ENCODE results near the gene MMP23B.

The MMP23B gene

GRCh38 chr1:1618396-1619068 is 13.4 kb upstream of the MMP23B start:
- no peak overlapping the region for H3K4me3 ChIP-seq (ENCODE audit: low read length in 2 of 2)
- DNase-seq (ENCODE audit: low spot score), result no peak
- H3K4ac ChIP-seq (ENCODE audit: low read length), result no peak overlapping the region
- H4K91ac ChIP-seq (ENCODE audit: low read depth, low read length, poor library complexity), result no peak overlapping the region
- H3K4me1 ChIP-seq (ENCODE audit: control insufficient read depth in 2 of 2, insufficient read depth in 1 of 2, low read depth in 1 of 2, low read length in 2 of 2), result peaks cover 11 to 21% of the 10 kb centered on the region in 2 donors
- no peak overlapping the region for H2BK120ac ChIP-seq (ENCODE audit: low read depth, low read length)
- H2AK5ac ChIP-seq (ENCODE audit: low read depth, low read length), result no peak overlapping the region
- no CpG with 5 or more reads among the region's 9 CpGs for WGBS, 2 donors (ENCODE audit: extremely low coverage in 2 of 2, insufficient read length in 2 of 2, insufficient replicate concordance in 1 of 2)
- no peak overlapping the region for H2BK5ac ChIP-seq (ENCODE audit: low read length)
- H3K79me1 ChIP-seq (ENCODE audit: low read depth, low read length), result peaks cover 21% of the 10 kb centered on the region
- H2BK15ac ChIP-seq (ENCODE audit: low read length), result no peak overlapping the region
- H3K36me3 ChIP-seq (replicated peaks in 1 of 2; ENCODE audit: control insufficient read depth in 2 of 2, insufficient read depth in 2 of 2, low read length in 2 of 2), result peaks cover 12 to 24% of the 10 kb centered on the region in 2 donors
- no peak overlapping the region for H3K4me2 ChIP-seq (ENCODE audit: insufficient read depth, low read length, poor library complexity, severe bottlenecking)
- peak overlapping the region; percentile 75 for H3K23ac ChIP-seq (ENCODE audit: low read depth, low read length, poor library complexity)
- no peak overlapping the region for H3K9ac ChIP-seq (ENCODE audit: low read depth, low read length, poor library complexity)
- H3K18ac ChIP-seq (ENCODE audit: low read length), result no peak overlapping the region
- no peak overlapping the region for H3K27ac ChIP-seq (replicated peaks; ENCODE audit: low read length)
- no peaks in the 10 kb centered on the region for H3K9me3 ChIP-seq (replicated peaks in 1 of 2; ENCODE audit: control insufficient read depth in 2 of 2, insufficient read depth in 1 of 2, low read depth in 1 of 2, low read length in 2 of 2)
- H2BK12ac ChIP-seq (ENCODE audit: low read length), result no peak overlapping the region
- H3K14ac ChIP-seq (ENCODE audit: low read length), result no peak overlapping the region
- H2AFZ ChIP-seq (ENCODE audit: low read length), result no peak overlapping the region
- H4K8ac ChIP-seq (ENCODE audit: low read depth, low read length), result no peak overlapping the region
- no peaks in the 10 kb centered on the region for H3K27me3 ChIP-seq (ENCODE audit: control insufficient read depth in 3 of 3, insufficient read depth in 3 of 3, low read depth in 1 of 3, low read length in 3 of 3)

- no peak overlapping the region for H3K27ac ChIP-seq (replicated peaks; ENCODE audit: low read length)
- peaks cover 12 to 17% of the 10 kb centered on the region in 2 donors for H3K36me3 ChIP-seq (replicated peaks in 1 of 2; ENCODE audit: control insufficient read depth in 2 of 2, insufficient read depth in 2 of 2, low read length in 2 of 2)
- no peak overlapping the region for H2BK12ac ChIP-seq (ENCODE audit: low read length)
- no peak overlapping the region for H3K4me2 ChIP-seq (ENCODE audit: insufficient read depth, low read length, poor library complexity, severe bottlenecking)
- no peak overlapping the region for H3K18ac ChIP-seq (ENCODE audit: low read length)
- no peak overlapping the region for H3K9ac ChIP-seq (ENCODE audit: low read depth, low read length, poor library complexity)
- H2AK5ac ChIP-seq (ENCODE audit: low read depth, low read length), result no peak overlapping the region
- no peak overlapping the region for H2BK120ac ChIP-seq (ENCODE audit: low read depth, low read length)
- no peak overlapping the region for H3K4ac ChIP-seq (ENCODE audit: low read length)
- H2AFZ ChIP-seq (ENCODE audit: low read length), result no peak overlapping the region
- WGBS, 2 donors (ENCODE audit: extremely low coverage in 2 of 2, insufficient read length in 2 of 2, insufficient replicate concordance in 1 of 2), result no CpG with 5 or more reads among the region's 14 CpGs
- H4K8ac ChIP-seq (ENCODE audit: low read depth, low read length), result no peak overlapping the region
- H3K14ac ChIP-seq (ENCODE audit: low read length), result no peak overlapping the region
- no peak overlapping the region for H2BK5ac ChIP-seq (ENCODE audit: low read length)
- no peaks in the 10 kb centered on the region for H3K27me3 ChIP-seq (ENCODE audit: control insufficient read depth in 3 of 3, insufficient read depth in 3 of 3, low read depth in 1 of 3, low read length in 3 of 3)
- H3K79me1 ChIP-seq (ENCODE audit: low read depth, low read length), result peaks cover 16% of the 10 kb centered on the region
- no peak overlapping the region for H3K23ac ChIP-seq (ENCODE audit: low read depth, low read length, poor library complexity)
- no peak overlapping the region for H2BK15ac ChIP-seq (ENCODE audit: low read length)
- H3K4me3 ChIP-seq (ENCODE audit: low read length in 2 of 2), result no peak overlapping the region
- no peak overlapping the region for H4K91ac ChIP-seq (ENCODE audit: low read depth, low read length, poor library complexity)
- H3K4me1 ChIP-seq (ENCODE audit: control insufficient read depth in 2 of 2, insufficient read depth in 1 of 2, low read depth in 1 of 2, low read length in 2 of 2), result peaks cover 5 to 9% of the 10 kb centered on the region in 2 donors
- H3K9me3 ChIP-seq (replicated peaks in 1 of 2; ENCODE audit: control insufficient read depth in 2 of 2, insufficient read depth in 1 of 2, low read depth in 1 of 2, low read length in 2 of 2), result no peaks in the 10 kb centered on the region
- DNase-seq (ENCODE audit: low spot score), result no peak
These were observed 12.0 kb upstream of the MMP23B start for GRCh38 chr1:1619917-1620361.

- Histone ChIP-seq H3K4me1 (ENCODE audit: control insufficient read depth in 2 of 2, insufficient read depth in 1 of 2, low read depth in 1 of 2, low read length in 2 of 2) (peaks cover 5 to 9% of the 10 kb centered on the region in 2 donors), H4K8ac (ENCODE audit: low read depth, low read length) (no peak overlapping the region), H3K27me3 (ENCODE audit: control insufficient read depth in 3 of 3, insufficient read depth in 3 of 3, low read depth in 1 of 3, low read length in 3 of 3) (no peaks in the 10 kb centered on the region), H3K18ac (ENCODE audit: low read length) (no peak overlapping the region), H3K14ac (ENCODE audit: low read length) (no peak overlapping the region), H2AK5ac (ENCODE audit: low read depth, low read length) (no peak overlapping the region), H3K9ac (ENCODE audit: low read depth, low read length, poor library complexity) (no peak overlapping the region), H2AFZ (ENCODE audit: low read length) (no peak overlapping the region), H2BK12ac (ENCODE audit: low read length) (no peak overlapping the region), H2BK5ac (ENCODE audit: low read length) (no peak overlapping the region), H4K91ac (ENCODE audit: low read depth, low read length, poor library complexity) (no peak overlapping the region), H2BK120ac (ENCODE audit: low read depth, low read length) (no peak overlapping the region), H3K79me1 (ENCODE audit: low read depth, low read length) (peaks cover 16% of the 10 kb centered on the region), H3K4me3 (ENCODE audit: low read length in 2 of 2) (peak overlapping the region in 1 of 2 donors; percentile 6), H2BK15ac (ENCODE audit: low read length) (no peak overlapping the region), H3K23ac (ENCODE audit: low read depth, low read length, poor library complexity) (peak overlapping the region; percentile 13), H3K36me3 (replicated peaks in 1 of 2; ENCODE audit: control insufficient read depth in 2 of 2, insufficient read depth in 2 of 2, low read length in 2 of 2) (peaks cover 12 to 17% of the 10 kb centered on the region in 2 donors), H3K4me2 (ENCODE audit: insufficient read depth, low read length, poor library complexity, severe bottlenecking) (no peak overlapping the region), H3K27ac (replicated peaks; ENCODE audit: low read length) (no peak overlapping the region), H3K9me3 (replicated peaks in 1 of 2; ENCODE audit: control insufficient read depth in 2 of 2, insufficient read depth in 1 of 2, low read depth in 1 of 2, low read length in 2 of 2) (no peaks in the 10 kb centered on the region), H3K4ac (ENCODE audit: low read length) (no peak overlapping the region)
- no CpG with 5 or more reads among the region's 16 CpGs for WGBS, 2 donors (ENCODE audit: extremely low coverage in 2 of 2, insufficient read length in 2 of 2, insufficient replicate concordance in 1 of 2)
- no peak for DNase-seq (ENCODE audit: low spot score)
These were observed 11.4 kb upstream of the MMP23B start for GRCh38 chr1:1620433-1621139.

All from neuronal stem cell (in vitro differentiated cells).